H1 (cell line): ENCODE data around the gene PRKAB2. TPM values are rescaled to one million over a fixed set of nuclear protein-coding genes. Genes with fewer than 3 reads are reported as not detected.

Experiments used
- CTCF ChIA-PET: fragments of 300-600 bp; sonication (Branson Sonifier 250); formaldehyde crosslinking; loops from one replicate; lab custom pipeline; 2021; ENCODE audit not compliant: partially characterized antibody; lab: Charles Lee
- POLR2A ChIA-PET: fragments of 300-600 bp; sonication (Branson Sonifier 250); formaldehyde crosslinking; loops from one replicate; lab custom pipeline; 2021; ENCODE audit warnings: inconsistent platforms; ENCODE audit not compliant: partially characterized antibody; lab: Charles Lee
- DNase-seq, 2 experiments: peaks; one replicate each; pipeline versions ENCODE4 v3.0.0 to v3.0.0-alpha.2; 2010 to 2022; ENCODE audit warnings: low spot score in 2 of 2, low read depth in 1 of 2, mixed read lengths in 1 of 2
- FAIRE-seq: peaks from 2 replicates; lab custom pipeline; 2011; peaks lifted over from hg19 to GRCh38; lab: Jason Lieb, UNC
- H2AFZ ChIP-seq: 2 replicates; pipeline ENCODE4 v1.8.1; 2012; ENCODE audit warnings: low read length, inconsistent platforms
- H2AK5ac ChIP-seq: 2 replicates; pipeline ENCODE4 v1.6.1; 2013; ENCODE audit warnings: low read depth, low read length
- H2BK120ac ChIP-seq: replicated peaks from 2 replicates; pipeline ENCODE3; 2013; ENCODE audit warnings: low read depth, low read length, inconsistent platforms
- H2BK12ac ChIP-seq: 2 replicates; pipeline ENCODE4 v1.6.1; 2013; ENCODE audit warnings: low read depth, low read length
- H2BK15ac ChIP-seq: 2 replicates; pipeline ENCODE4 v1.6.1; 2013; ENCODE audit warnings: low read length
- H2BK20ac ChIP-seq: 2 replicates; pipeline ENCODE4 v1.6.1; 2013; ENCODE audit warnings: low read length
- H2BK5ac ChIP-seq: 2 replicates; pipeline ENCODE4 v1.6.1; 2013; ENCODE audit warnings: low read depth, low read length
- H3K14ac ChIP-seq: 2 replicates; pipeline ENCODE4 v1.6.1; 2013; ENCODE audit warnings: inconsistent platforms; ENCODE audit not compliant: insufficient read length
- H3K18ac ChIP-seq: 2 replicates; pipeline ENCODE4 v1.6.1; 2013; ENCODE audit warnings: low read length; ENCODE audit errors: extremely low read depth
- H3K23ac ChIP-seq: 2 replicates; pipeline ENCODE4 v1.6.1; 2013; ENCODE audit warnings: inconsistent platforms; ENCODE audit not compliant: insufficient read length
- H3K23me2 ChIP-seq: 2 replicates; pipeline ENCODE4 v1.6.1; 2013; ENCODE audit warnings: low read depth, low read length
- H3K27ac ChIP-seq: 2 replicates; pipeline ENCODE4 v1.6.1; 2011; ENCODE audit warnings: low read depth, low read length, inconsistent platforms
- H3K27me3 ChIP-seq, 4 experiments: replicated peaks in 1 of 4; 1 replicate in 1 of 4; 2 replicates in 3 of 4; pipeline versions ENCODE4 v1.6.1 to v1.8.1; 2011 to 2013; ENCODE audit warnings: low read length in 3 of 4, mild to moderate bottlenecking in 3 of 4, inconsistent platforms in 2 of 4, mixed read lengths in 2 of 4, moderate library complexity in 1 of 4; ENCODE audit not compliant: control insufficient read depth in 3 of 4, insufficient read depth in 3 of 4; ENCODE audit errors: extremely low read depth in 1 of 4
- H3K36me3 ChIP-seq, 4 experiments: 2 replicates each; pipeline versions ENCODE4 v1.6.1 to v1.8.1; 2011 to 2013; ENCODE audit warnings: mild to moderate bottlenecking in 4 of 4, low read length in 3 of 4, moderate library complexity in 2 of 4, control low read depth in 1 of 4, inconsistent platforms in 1 of 4; ENCODE audit not compliant: insufficient read depth in 4 of 4, control insufficient read depth in 2 of 4
- H3K4ac ChIP-seq: replicated peaks from 2 replicates; pipeline ENCODE3; 2013; ENCODE audit warnings: low read length, low read depth, mixed read lengths, inconsistent platforms; ENCODE audit not compliant: insufficient read length
- H3K4me1 ChIP-seq, 4 experiments: replicated peaks in 1 of 4; 1 replicate in 1 of 4; 2 replicates in 3 of 4; pipeline versions ENCODE4 v1.6.1 to v1.8.1; 2011 to 2013; ENCODE audit warnings: low read length in 3 of 4, inconsistent platforms in 2 of 4, mixed read lengths in 1 of 4; ENCODE audit not compliant: insufficient read depth in 4 of 4, control insufficient read depth in 3 of 4
- H3K4me2 ChIP-seq, 2 experiments: 2 replicates each; pipeline versions ENCODE4 v1.6.1 to v1.8.1; 2011 to 2013; ENCODE audit warnings: low read depth in 2 of 2, low read length in 2 of 2, control low read depth in 1 of 2, inconsistent platforms in 1 of 2, mild to moderate bottlenecking in 1 of 2; ENCODE audit not compliant: insufficient read depth in 1 of 2
- H3K4me3 ChIP-seq, 4 experiments: fragments of 200-600, 300-600 bp in 1 of 4; sonication (generic), shearing (Covaris generic), sonication (Bioruptor Twin) in 1 of 4; 2 replicates each; pipeline versions ENCODE4 v1.5.1 to v1.8.1; 2011 to 2016; ENCODE audit warnings: low read length in 4 of 4, low read depth in 3 of 4, control low read depth in 2 of 4, inconsistent platforms in 2 of 4, mild to moderate bottlenecking in 2 of 4, mixed read lengths in 1 of 4, moderate library complexity in 1 of 4; ENCODE audit not compliant: insufficient read depth in 2 of 4; ENCODE audit errors: extremely low read depth in 1 of 4
- H3K56ac ChIP-seq: replicated peaks from 2 replicates; pipeline ENCODE3; 2013; ENCODE audit warnings: low read depth, mild to moderate bottlenecking, mixed read lengths, low read length, inconsistent platforms; ENCODE audit not compliant: insufficient read length
- H3K79me1 ChIP-seq: 2 replicates; pipeline ENCODE4 v1.6.1; 2013; ENCODE audit warnings: low read depth, low read length, control low read depth
- H3K79me2 ChIP-seq, 2 experiments: 2 replicates each; pipeline versions ENCODE4 v1.6.1 to v1.8.1; 2012 to 2013; ENCODE audit warnings: low read length in 2 of 2, mild to moderate bottlenecking in 2 of 2, inconsistent platforms in 1 of 2; ENCODE audit not compliant: insufficient read depth in 2 of 2, control insufficient read depth in 1 of 2
- H3K9ac ChIP-seq, 4 experiments: replicated peaks in 1 of 4; 1 replicate in 1 of 4; 2 replicates in 3 of 4; pipeline versions ENCODE4 v1.6.1 to v1.8.1; 2011 to 2013; ENCODE audit warnings: low read depth in 3 of 4, low read length in 3 of 4, control low read depth in 2 of 4, mild to moderate bottlenecking in 2 of 4, moderate library complexity in 2 of 4, inconsistent platforms in 1 of 4; ENCODE audit errors: extremely low read depth in 1 of 4
- H3K9me3 ChIP-seq, 2 experiments: 2 replicates each; pipeline versions ENCODE4 v1.6.1 to v1.8.1; 2012 to 2013; ENCODE audit warnings: mild to moderate bottlenecking in 2 of 2, moderate library complexity in 2 of 2, control low read depth in 1 of 2, inconsistent platforms in 1 of 2, low read depth in 1 of 2, low read length in 1 of 2, mixed read lengths in 1 of 2; ENCODE audit not compliant: insufficient read depth in 2 of 2
- H4K20me1 ChIP-seq, 2 experiments: replicated peaks in 1 of 2; 2 replicates each; pipeline versions ENCODE3 to v1.8.1; 2011 to 2013; ENCODE audit warnings: inconsistent platforms in 2 of 2, low read length in 2 of 2, mild to moderate bottlenecking in 1 of 2; ENCODE audit not compliant: insufficient read depth in 2 of 2, control insufficient read depth in 1 of 2
- H4K5ac ChIP-seq: 2 replicates; pipeline ENCODE4 v1.6.1; 2013; ENCODE audit warnings: low read length, low read depth, mixed read lengths, inconsistent platforms; ENCODE audit not compliant: insufficient read length
- H4K8ac ChIP-seq: 2 replicates; pipeline ENCODE4 v1.8.0; 2013; ENCODE audit warnings: mild to moderate bottlenecking, moderate library complexity, low read length, inconsistent platforms; ENCODE audit not compliant: insufficient read depth; ENCODE audit errors: extremely low read depth
- H4K91ac ChIP-seq: replicated peaks from 2 replicates; pipeline ENCODE3; 2013; ENCODE audit warnings: low read length, mixed read lengths, inconsistent platforms; ENCODE audit not compliant: insufficient read length
- GABPA ChIP-seq: IDR thresholded peaks from 2 replicates; pipeline ENCODE4 v1.6.1; 2011; ENCODE audit warnings: mild to moderate bottlenecking, low read length, moderate library complexity, borderline replicate concordance; ENCODE audit not compliant: insufficient read depth
- HDAC2 ChIP-seq, 2 experiments: fragments of 300-600 bp in 1 of 2; sonication (generic) in 1 of 2; IDR thresholded peaks; 2 replicates each; pipeline ENCODE4 v1.6.1; 2011 to 2012; ENCODE audit warnings: low read depth in 2 of 2, low read length in 2 of 2, mild to moderate bottlenecking in 2 of 2, moderate library complexity in 2 of 2, borderline replicate concordance in 1 of 2, inconsistent platforms in 1 of 2
- NRF1 ChIP-seq: IDR thresholded peaks from 2 replicates; pipeline ENCODE4 v1.6.1; 2011; ENCODE audit warnings: mild to moderate bottlenecking, low read depth, low read length, improper control_type of control experiment
- SRF ChIP-seq: IDR thresholded peaks from 2 replicates; pipeline ENCODE4 v1.6.1; 2011; ENCODE audit warnings: mild to moderate bottlenecking, low read depth, low read length, moderate library complexity
- WGBS, 2 experiments: shearing (Covaris generic) in 1 of 2; methylation state at CpG; one replicate each; pipeline versions ENCODE4 v1.1.6 to v1.1.7; 2013 to 2015; ENCODE audit warnings: low lambda C conversion rate in 2 of 2, mixed read lengths in 2 of 2, inconsistent platforms in 1 of 2, low coverage in 1 of 2, missing lambda C conversion rate in 1 of 2; ENCODE audit not compliant: insufficient replicate concordance in 2 of 2, insufficient coverage in 1 of 2, insufficient read length in 1 of 2; ENCODE audit errors: extremely low coverage in 1 of 2, missing lambda C conversion rate in 1 of 2; 5-methylcytosine and 5-hydroxymethylcytosine counted together
- polyA plus RNA-seq, 7 experiments: library from polyadenylated mRNA; depleted of rRNA in 3 of 7; stranded (reverse) in 5 of 7; unstranded in 2 of 7; fragments of >200 nt in 5 of 7; fragments of 200-250 nt in 2 of 7; gene quantifications; 1 replicate in 5 of 7; 2 replicates in 1 of 7; 4 replicates in 1 of 7; pipeline versions ENCODE4 v1.2.1 to v1.2.3, GENCODE V29; 2011 to 2013; ENCODE audit warnings: missing spikeins in 2 of 7, mixed read lengths in 2 of 7
- total RNA-seq: library from RNA; stranded (reverse); fragmentation: NEBNext Ultra II Directional; extraction: Animal tissue kit (Norgen Biotek cat#: 25700); gene quantifications from 2 replicates; pipeline ENCODE4 v1.2.1, GENCODE V29; 2021
- TF ChIP-seq, protein P1 (sequence below), 3 experiments: IDR thresholded peaks; 1 replicate in 2 of 3; 2 replicates in 1 of 3; pipeline versions ENCODE4 v1.5.1 to v1.6.1; 2011; ENCODE audit warnings: low read length in 3 of 3, mild to moderate bottlenecking in 3 of 3, inconsistent platforms in 2 of 3, low read depth in 1 of 3, moderate library complexity in 1 of 3; ENCODE audit not compliant: insufficient read depth in 1 of 3; ENCODE audit errors: control extremely low read depth in 1 of 3

PRKAB2 gene
- total and polyA plus RNA-seq, 2 of the 8 experiments (the other 6 are each of a cell fraction or from before 2014, with no cell fraction given) = 15.0 to 18.9 TPM

DNA sequence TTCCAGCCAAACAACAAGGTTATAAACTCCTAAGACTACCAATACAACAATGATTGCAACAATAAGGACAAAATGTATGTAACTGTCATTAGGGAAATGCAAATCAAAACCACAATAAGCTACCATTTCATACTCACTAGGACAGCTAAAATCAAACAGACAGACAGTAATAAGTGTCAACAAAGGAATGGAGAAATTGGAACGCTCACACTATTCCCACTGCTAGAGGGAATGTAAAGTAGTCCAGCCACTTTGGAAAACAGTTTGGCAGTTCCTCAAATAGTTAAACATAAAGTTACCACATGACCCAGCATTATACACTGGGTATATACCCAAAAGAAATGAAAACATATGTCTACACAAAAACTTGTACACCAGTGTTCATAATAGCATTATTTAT lies 9.3 kb downstream of the PRKAB2 start:
- no peak overlapping the region for H3K56ac ChIP-seq
- DNase-seq (no peak), FAIRE-seq (no peak)
- no peak overlapping the region for H4K8ac ChIP-seq
- H2BK15ac ChIP-seq = no peak overlapping the region
- 0 out of 2 replicates have a peak, but pooled peaks cover 2% of the 10 kb centered on the region for H3K79me1 ChIP-seq
- H3K79me2 ChIP-seq = peaks cover 0 to 19% of the 10 kb centered on the region in 2 experiments; a peak in 3 of 4 replicates
- no peak overlapping the region for H2BK120ac ChIP-seq
- no peak overlapping the region for H2BK20ac ChIP-seq
- H4K91ac ChIP-seq = no peak overlapping the region
- H3K14ac ChIP-seq = no peak overlapping the region
- H2AK5ac ChIP-seq = no peak overlapping the region
- H3K27ac ChIP-seq = no peak overlapping the region
- H4K5ac ChIP-seq = no peak overlapping the region
- H3K18ac ChIP-seq = no peak overlapping the region
- no peak overlapping the region for H3K4me2 ChIP-seq
- H3K23ac ChIP-seq = no peak overlapping the region
- no peak overlapping the region for H3K4ac ChIP-seq
- 90% methylated on average over 1 of the region's 1 CpG; no CpG with 5 or more reads in 1 of the 2 experiments for WGBS, 2 experiments
- TF ChIP-seq SRF = no peak
- no peak for TF ChIP-seq GABPA
- TF ChIP-seq HDAC2 (IDR thresholded peaks at IDR 0.05; ENCODE audit: borderline replicate concordance in 1 of 2, low read depth in 2 of 2, low read length in 2 of 2) = no peak
- TF ChIP-seq NRF1 = no peak
- TF ChIP-seq, protein P1, sequence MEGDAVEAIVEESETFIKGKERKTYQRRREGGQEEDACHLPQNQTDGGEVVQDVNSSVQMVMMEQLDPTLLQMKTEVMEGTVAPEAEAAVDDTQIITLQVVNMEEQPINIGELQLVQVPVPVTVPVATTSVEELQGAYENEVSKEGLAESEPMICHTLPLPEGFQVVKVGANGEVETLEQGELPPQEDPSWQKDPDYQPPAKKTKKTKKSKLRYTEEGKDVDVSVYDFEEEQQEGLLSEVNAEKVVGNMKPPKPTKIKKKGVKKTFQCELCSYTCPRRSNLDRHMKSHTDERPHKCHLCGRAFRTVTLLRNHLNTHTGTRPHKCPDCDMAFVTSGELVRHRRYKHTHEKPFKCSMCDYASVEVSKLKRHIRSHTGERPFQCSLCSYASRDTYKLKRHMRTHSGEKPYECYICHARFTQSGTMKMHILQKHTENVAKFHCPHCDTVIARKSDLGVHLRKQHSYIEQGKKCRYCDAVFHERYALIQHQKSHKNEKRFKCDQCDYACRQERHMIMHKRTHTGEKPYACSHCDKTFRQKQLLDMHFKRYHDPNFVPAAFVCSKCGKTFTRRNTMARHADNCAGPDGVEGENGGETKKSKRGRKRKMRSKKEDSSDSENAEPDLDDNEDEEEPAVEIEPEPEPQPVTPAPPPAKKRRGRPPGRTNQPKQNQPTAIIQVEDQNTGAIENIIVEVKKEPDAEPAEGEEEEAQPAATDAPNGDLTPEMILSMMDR (IDR thresholded peaks at IDR 0.05; ENCODE audit: control extremely low read depth in 1 of 3, insufficient read depth in 1 of 3, low read depth in 1 of 3, low read length in 3 of 3) = no peak
- POLR2A ChIA-PET = interaction anchor here (0.7 to 3.0 kb wide), 2 partner anchors 9 to 13 kb away, joined by 3 to 14 read pairs; partner anchors contain the start of gene PRKAB2
- no peaks in the 10 kb centered on the region for H3K23me2 ChIP-seq
- H3K9ac ChIP-seq = no peak overlapping the region
- H3K36me3 ChIP-seq = peaks cover 2 to 42% (median 38%) of the 10 kb centered on the region in 4 experiments; a peak in 7 of 8 replicates
- H3K27me3 ChIP-seq = no peaks in the 10 kb centered on the region
- no peak overlapping the region for H2BK5ac ChIP-seq
- CTCF ChIA-PET = no interaction called here
- H2BK12ac ChIP-seq = no peak overlapping the region
- H3K9me3 ChIP-seq = no peaks in the 10 kb centered on the region
- H4K20me1 ChIP-seq = peaks cover 2 to 3% of the 10 kb centered on the region in 2 experiments
- H3K4me3 ChIP-seq = no peak overlapping the region
- H3K4me1 ChIP-seq = no peaks in the 10 kb centered on the region
- no peak overlapping the region for H2AFZ ChIP-seq
